Glomerular visceral epithelial cell (primary cell): ENCODE measurements around the gene CKB.

Experiments used
- DNase-seq: peaks from one replicate; pipeline ENCODE4 v3.0.0-alpha.2; 2016; ENCODE audit errors: extremely low spot score

The CKB gene

GRCh38 chr14:103537175-103537990 is 14.8 kb upstream of the CKB start:
- no peak for DNase-seq

GRCh38 chr14:103536693-103537092 is 14.1 kb upstream of the CKB start:
- no peak for DNase-seq

- no peak for DNase-seq
These were observed 13.4 kb upstream of the CKB start for GRCh38 chr14:103535891-103536565.

DNA sequence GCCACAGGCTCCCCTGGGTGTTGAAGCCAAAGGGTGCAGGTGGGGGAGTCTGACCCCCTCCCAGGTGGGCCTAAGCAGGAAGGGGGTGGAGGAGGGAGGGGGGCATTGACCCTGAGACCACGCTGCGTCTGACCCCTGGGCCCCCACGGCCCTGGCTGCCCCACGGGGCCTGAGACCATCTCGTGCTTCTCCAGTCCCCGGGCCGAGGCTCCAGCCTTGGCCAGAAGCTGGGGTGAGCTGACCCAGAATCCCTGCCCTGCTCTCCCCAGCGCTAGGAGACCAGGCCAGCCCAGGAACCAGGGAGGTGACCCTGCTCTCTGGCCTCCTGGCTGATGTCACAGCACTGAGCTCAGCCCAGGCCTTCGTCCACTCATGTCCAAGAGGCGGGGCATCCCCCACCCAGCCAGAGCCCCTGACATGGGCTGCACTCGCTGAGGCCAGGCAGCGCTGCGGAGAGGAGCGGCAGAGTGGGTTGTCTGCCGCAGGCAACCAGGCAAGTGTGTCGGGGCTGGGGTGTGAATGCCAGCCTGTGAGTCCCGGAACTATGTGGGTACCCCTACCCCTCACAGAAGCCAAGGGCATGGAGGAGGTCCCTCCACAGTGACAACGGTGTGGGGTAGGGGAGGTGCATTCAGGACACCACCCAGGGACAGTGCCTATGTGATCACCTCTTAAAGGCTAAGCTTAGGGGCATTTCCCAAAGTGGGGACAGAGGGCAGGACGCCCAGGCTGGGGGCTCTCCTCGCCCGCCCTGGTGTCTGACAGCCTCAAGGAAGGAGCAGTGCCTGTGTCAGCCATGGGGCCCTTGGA is 12.7 kb upstream of the CKB start:
- no peak for DNase-seq

DNA sequence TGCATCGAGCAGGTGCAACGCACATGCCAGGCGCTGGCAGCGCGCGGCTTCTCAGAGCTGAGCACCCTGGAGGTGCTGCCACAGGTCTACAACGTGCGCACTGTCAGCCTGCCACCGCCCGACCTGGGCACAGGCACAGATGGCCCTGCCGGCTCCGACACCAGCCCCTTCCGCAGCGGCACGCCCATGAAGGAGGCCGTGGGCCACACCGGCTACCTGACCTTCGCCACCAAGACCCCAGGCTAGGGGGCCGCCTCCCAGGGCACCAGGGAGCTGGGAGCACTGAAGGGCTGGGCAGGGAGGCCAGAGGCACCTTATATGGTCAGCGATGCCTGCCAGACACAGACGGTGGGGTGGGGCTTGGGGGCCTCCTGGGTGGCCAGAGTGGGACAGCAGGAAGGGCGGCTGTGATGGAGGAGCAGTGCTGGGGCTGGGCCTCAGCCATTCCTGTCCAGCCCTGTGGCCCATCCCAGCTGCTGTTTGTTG is 12.0 kb upstream of the CKB start:
- no peak for DNase-seq

DNA sequence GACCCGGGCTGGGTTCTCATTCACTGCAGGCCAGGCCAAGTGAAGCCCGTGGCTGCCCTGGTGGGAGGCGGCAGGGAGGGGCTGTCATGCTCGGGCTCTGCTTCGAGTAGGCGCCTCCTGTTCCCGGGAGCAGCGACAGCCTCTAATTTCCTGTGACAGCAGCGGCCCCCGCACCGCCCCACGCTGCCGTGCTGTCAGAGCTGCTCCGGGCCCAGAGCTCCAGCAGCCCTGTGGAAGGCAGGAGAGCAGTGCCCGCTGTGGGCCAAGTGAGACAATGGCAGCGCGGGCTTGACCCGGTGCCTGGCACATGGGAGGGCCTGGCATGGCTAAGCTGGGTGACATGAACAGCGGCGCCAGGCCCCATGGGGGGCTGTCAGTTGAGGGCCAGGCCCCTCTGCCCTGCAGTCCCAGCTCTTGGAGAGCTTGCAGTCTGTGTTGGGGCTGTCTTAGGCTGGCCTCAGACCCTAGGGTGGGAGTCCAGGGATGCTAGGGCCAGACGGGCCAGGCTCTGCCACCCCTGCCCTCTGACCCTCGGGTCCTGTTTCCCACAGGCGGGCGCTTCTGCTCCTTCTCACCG is 11.5 kb upstream of the CKB start:
- DNase-seq: no peak

DNA sequence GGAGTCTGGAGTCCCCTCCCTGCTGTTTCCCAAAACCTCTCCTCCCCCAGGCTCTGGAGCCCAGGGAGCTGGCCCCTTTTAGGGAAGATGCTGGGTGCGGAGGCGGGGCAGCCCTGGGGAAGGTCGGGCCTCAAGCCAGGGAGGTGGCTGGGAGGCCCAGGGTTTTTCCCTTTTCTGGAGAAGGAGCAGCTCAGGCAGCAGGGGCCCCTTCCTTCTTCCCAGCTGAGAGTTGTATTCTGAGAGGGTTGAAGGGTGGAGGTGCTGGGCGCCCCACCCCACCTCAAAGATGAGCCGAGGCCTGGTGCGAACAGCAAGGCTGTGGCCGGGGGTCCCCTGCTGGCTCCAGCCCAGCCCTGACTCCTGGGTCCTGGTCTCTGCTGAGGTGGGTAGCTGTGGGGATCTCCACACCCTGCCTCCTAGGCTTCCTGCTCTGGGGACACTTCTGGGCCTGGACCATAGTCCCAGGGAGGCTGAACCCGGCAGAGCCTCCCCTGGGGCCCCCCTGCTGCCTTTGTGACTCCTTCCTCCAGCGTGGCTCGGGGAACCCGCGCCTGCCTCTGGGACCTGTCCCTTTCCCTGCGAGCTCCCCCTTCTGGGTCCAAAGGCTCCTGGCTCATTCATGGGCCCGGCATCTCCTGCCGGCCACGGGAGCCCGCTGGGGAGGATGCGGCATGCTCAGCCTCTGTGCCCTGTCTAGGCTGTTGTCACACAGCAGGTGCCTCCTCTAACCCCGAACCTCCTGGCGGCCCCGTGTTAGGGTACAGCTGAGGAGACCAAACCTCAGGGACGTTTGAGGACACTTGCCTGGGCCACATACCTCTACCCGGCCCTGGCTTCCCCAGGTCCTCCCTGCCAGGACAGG is 10.7 kb upstream of the CKB start:
- no peak for DNase-seq

DNA sequence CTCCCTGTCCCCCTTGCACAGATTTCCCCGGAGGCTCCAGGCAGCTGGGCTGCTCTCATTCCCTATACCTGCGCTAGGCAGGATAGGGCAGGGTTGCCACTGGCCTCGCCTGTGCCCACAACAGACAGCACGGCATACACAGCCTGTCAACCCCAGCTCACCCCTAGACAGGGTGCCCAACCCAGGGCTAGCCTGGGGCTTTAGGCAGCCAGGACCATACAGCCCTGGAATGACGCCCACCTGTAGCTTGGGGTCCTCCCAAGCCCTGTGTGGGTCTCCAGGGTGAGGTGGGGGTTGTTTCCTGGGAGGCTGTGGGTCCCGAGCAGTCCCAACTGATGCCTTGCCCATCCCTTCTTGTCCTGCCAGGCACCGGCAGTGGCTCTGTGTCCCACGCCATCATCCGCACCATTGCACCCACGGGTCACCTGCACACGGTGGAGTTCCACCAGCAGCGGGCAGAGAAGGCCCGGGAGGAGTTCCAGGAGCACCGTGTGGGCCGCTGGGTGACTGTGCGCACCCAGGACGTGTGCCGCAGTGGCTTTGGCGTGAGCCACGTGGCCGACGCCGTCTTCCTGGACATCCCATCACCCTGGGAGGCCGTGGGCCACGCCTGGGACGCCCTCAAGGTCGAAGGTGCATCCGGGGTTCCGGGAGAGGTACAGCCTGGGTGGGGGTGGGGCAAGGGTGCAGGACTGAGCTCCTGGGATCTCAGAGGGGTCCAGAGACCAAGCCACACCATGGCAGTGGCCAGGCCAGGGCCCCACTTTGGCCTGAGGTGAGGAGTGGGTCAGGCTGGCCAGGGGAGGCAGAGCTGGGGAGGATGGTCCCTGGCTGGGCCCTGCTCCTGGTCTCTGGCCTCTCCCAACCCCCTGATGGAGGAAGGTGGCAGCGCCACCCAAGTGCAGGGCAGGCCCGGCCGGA is 9.8 kb upstream of the CKB start:
- DNase-seq: no peak

- no peak for DNase-seq
These were observed 9.0 kb upstream of the CKB start for GRCh38 chr14:103531421-103532215.

GRCh38 chr14:103530831-103531230 is 8.2 kb upstream of the CKB start:
- no peak for DNase-seq

DNA sequence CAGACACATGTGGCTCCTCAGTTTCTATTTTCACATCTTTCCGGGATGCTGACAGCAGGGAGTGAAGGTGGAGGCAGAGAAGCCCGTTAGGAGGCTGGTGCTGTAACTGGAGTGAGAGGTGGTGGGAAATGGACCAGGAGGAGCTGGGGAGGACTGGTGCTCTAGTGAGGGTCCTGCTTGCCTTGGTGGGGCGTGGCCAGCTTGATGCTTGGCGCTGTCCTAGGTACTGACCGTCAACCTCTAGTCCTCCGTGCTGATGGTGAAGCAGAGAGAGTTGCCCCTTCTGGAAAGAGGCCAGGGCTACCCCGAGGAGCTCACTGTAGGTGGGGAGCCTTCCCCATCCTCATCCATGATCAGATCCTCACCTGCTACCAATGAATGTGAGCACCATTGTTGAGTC is 7.8 kb upstream of the CKB start:
- no peak for DNase-seq

DNA sequence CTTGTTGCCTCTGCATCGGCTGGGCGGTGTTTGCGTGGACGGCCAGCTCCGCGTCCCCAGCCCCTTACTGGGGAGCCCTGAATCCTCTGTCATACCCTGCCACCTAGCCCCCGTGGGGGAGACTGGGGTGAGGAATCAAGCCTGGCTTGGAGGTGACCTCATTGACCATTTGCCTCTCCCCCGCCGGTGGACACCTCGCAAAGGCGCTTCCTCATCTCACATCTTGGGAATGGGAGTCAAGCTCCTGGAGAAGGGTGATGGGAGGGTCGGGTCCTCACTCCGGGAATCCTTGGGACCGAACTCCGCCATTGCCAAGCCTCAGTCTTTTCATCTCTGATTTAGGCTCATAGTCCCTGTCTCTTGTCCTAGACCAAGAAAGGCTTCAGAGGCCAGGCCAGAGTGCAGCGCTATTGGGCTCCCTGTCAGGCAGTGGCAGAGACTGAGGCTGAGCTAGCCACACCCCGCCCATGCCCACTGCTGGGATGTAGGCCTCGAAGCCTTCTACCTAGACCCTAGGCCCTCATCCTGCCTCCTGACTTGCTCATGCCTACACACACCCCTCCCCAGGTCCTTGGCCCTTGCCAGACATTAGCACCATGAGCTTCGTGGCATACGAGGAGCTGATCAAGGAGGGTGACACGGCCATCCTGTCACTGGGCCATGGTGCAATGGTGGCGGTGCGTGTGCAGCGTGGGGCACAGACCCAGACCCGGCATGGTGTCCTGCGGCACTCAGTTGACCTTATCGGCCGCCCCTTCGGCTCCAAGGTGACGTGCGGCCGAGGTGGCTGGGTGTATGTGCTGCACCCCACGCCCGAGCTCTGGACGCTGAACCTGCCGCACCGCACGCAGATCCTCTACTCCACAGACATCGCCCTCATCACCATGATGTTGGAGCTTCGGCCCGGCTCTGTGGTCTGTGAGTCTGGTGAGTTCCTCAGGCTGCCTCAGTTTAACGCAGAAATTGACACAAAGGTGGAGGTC is 7.0 kb upstream of the CKB start:
- no peak for DNase-seq

DNA sequence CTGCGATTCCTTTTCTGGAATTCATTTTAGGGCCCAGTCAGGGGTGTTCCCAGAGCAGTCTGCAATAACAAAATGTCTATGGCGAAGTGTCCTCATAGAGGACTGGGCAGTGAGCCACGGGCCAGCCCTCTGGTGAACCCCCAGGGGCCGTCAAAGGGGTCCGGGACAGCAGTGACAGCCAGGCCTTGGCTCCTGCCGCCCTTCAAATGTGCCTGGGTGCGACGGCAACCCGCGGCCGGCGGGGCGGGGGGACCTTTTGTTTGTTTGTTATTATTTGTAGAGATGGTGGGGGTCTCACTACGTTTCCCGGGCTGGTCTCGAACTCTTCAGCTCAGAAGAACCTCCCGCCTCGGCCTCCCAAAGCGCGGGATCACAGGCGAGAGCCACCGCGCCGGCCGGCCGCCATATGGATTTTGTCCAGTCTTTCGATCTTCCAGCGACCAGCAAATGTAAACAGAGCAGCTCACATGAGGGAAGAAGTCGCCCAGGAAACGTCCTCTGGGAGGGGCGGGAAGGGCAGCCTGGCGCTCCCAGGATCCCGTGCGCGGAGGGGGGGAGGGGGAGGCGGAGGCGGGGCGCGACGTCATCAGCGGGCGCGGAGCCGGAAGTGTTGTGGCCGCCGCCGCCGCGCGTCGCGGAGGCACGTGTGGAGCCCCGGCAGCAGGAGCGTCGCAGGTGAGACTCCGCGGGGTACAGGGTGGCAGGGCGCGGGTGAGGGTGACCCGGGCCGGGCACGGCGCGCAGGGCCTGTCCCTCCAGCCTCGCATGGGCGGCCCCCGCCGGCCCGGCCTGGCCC is 6.2 kb upstream of the CKB start, which contains the start of gene TRMT61A:
Gene TRMT61A (plus strand): TSS at position 610 of the 796 bp plus-strand sequence. CDS start 783 bp downstream, outside the sequence.
- peak; percentile 89 for DNase-seq

GRCh38 chr14:103528146-103528586 is 5.5 kb upstream of the CKB start:
- DNase-seq: peak; percentile 35

GRCh38 chr14:103527408-103528145 is 4.9 kb upstream of the CKB start:
- peak; percentile 63 for DNase-seq

DNA sequence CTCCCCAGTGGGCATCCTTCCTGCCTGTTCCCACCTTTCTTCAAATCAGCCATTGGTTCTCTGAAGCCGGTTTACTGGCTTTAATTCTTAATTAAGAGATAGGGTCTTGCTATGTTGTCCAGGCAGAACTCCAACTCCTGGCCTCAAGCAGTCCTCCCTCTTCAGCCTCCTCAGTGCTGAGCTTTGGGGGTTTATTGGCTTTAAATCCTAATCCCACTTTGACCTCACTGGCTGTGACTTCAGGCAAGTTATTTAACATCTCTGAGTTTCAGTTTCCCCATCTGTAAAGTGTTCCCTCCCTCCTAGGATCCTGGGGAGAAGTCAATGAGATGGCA is 4.3 kb upstream of the CKB start:
- DNase-seq: no peak
